Tibial artery (tissue), 4 donors: ENCODE measurements around the gene FRAS1.

Experiments used
- DNase-seq, 2 donors: peaks; one replicate each; pipeline ENCODE4 v3.0.0-alpha.2; 2019
- H3K27ac ChIP-seq, 2 donors: fragments of 200-600 bp; sonication (generic) in 1 of 2; 1 replicate in 1 of 2; 2 replicates in 1 of 2; pipeline ENCODE4 v1.5.1; 2018 to 2019; ENCODE audit warnings: mild to moderate bottlenecking in 1 of 2
- H3K27me3 ChIP-seq, 2 donors: fragments of 200-600 bp; sonication (generic) in 1 of 2; one replicate each; pipeline versions ENCODE4 v1.5.1 to v1.6.0; 2016 to 2019
- H3K36me3 ChIP-seq, 3 donors: fragments of 200-600 bp; sonication (generic) in 2 of 3; one replicate each; pipeline ENCODE4 v1.5.1; 2016 to 2019; ENCODE audit warnings: mild to moderate bottlenecking in 2 of 3
- H3K4me1 ChIP-seq, 4 donors: fragments of 200-600 bp; sonication (generic) in 2 of 4; 1 replicate in 3 of 4; 2 replicates in 1 of 4; pipeline ENCODE4 v1.5.1; 2016 to 2019
- H3K4me3 ChIP-seq, 2 donors: fragments of 200-600 bp; sonication (generic) in 1 of 2; 1 replicate in 1 of 2; 2 replicates in 1 of 2; pipeline ENCODE4 v1.5.1; 2018 to 2019; ENCODE audit warnings: mild to moderate bottlenecking in 2 of 2
- H3K9me3 ChIP-seq, 3 donors: fragments of 200-600 bp; sonication (generic) in 1 of 3; one replicate each; pipeline ENCODE4 v1.5.1; 2016 to 2019
- CTCF ChIP-seq, 2 experiments: fragments of 200-600 bp in 1 of 2; fragments of 450-650 bp in 1 of 2; IDR thresholded peaks; one replicate each; pipeline ENCODE4 v1.5.1; 2017 to 2019; ENCODE audit warnings: antibody characterized with exemption in 2 of 2, mild to moderate bottlenecking in 1 of 2, moderate library complexity in 1 of 2
- intact Hi-C: fragments of 100-400 bp; cut with DNase I; formaldehyde crosslinking; loops from one replicate; pipeline ENCODE4 v1.15.0; 2023; ENCODE audit warnings: low total_unique reads

Gene FRAS1

GRCh38 chr4:78529569-78530209 is 472.6 kb downstream of the FRAS1 start:
- no peaks in the 10 kb centered on the region for H3K9me3 ChIP-seq
- intact Hi-C loops, result no loop called here

GRCh38 chr4:78532046-78532445 is 474.9 kb downstream of the FRAS1 start:
- no peaks in the 10 kb centered on the region for H3K27me3 ChIP-seq
- no peak for TF ChIP-seq CTCF (IDR thresholded peaks at IDR 0.05)
- no peaks in the 10 kb centered on the region for H3K9me3 ChIP-seq
- intact Hi-C loops, result no loop called here
- DNase-seq, result no peak
- no peak overlapping the region for H3K4me3 ChIP-seq
- H3K4me1 ChIP-seq, result no peaks in the 10 kb centered on the region
- H3K36me3 ChIP-seq, result no peaks in the 10 kb centered on the region
- no peak overlapping the region for H3K27ac ChIP-seq

More at GRCh38 chr4:78529569-78530209, 472.6 kb downstream of the FRAS1 start:
- H3K27me3 ChIP-seq, result no peaks in the 10 kb centered on the region
- no peak for DNase-seq
- no peak overlapping the region for H3K4me3 ChIP-seq
- H3K36me3 ChIP-seq, result no peaks in the 10 kb centered on the region
- no peaks in the 10 kb centered on the region for H3K4me1 ChIP-seq
- TF ChIP-seq CTCF (IDR thresholded peaks at IDR 0.05), result no peak
- H3K27ac ChIP-seq, result no peak overlapping the region

- Histone ChIP-seq H3K4me3 (no peak overlapping the region), H3K4me1 (no peaks in the 10 kb centered on the region), H3K27ac (no peak overlapping the region), H3K9me3 (no peaks in the 10 kb centered on the region), H3K36me3 (no peaks in the 10 kb centered on the region), H3K27me3 (no peaks in the 10 kb centered on the region)
- intact Hi-C loops, result no loop called here
- DNase-seq, result no peak
- TF ChIP-seq CTCF (IDR thresholded peaks at IDR 0.05), result no peak
Measured at GRCh38 chr4:78533854-78534253, 476.7 kb downstream of the FRAS1 start.

- H3K27me3 ChIP-seq, result no peaks in the 10 kb centered on the region
- H3K4me1 ChIP-seq, result no peaks in the 10 kb centered on the region
- no peaks in the 10 kb centered on the region for H3K9me3 ChIP-seq
- intact Hi-C loops, result no loop called here
- no peak for TF ChIP-seq CTCF (IDR thresholded peaks at IDR 0.05)
- H3K4me3 ChIP-seq, result no peak overlapping the region
- H3K27ac ChIP-seq, result no peak overlapping the region
- H3K36me3 ChIP-seq, result no peaks in the 10 kb centered on the region
- no peak for DNase-seq
Measured at GRCh38 chr4:78534286-78534955, 477.3 kb downstream of the FRAS1 start.

- H3K4me1 ChIP-seq, result peaks cover 0 to 7% (median 3%) of the 10 kb centered on the region in 4 donors
- DNase-seq, result no peak
- H3K36me3 ChIP-seq, result no peaks in the 10 kb centered on the region
- TF ChIP-seq CTCF (IDR thresholded peaks at IDR 0.05), result no peak
- H3K4me3 ChIP-seq, result no peak overlapping the region
- no peak overlapping the region for H3K27ac ChIP-seq
- H3K9me3 ChIP-seq, result no peaks in the 10 kb centered on the region
- no peaks in the 10 kb centered on the region for H3K27me3 ChIP-seq
- intact Hi-C loops, result no loop called here
Measured at GRCh38 chr4:78542373-78542772, 485.2 kb downstream of the FRAS1 start.
